Cardiac fibroblast (primary cell): ENCODE measurements around the gene ATF6.
"Not testable (repeated sequence)": the region's sequence is repeated elsewhere in the genome, so short reads cannot be mapped to it uniquely, and the experiment has no call there.

Source experiments
- DNase-seq, 2 donors: peaks; one replicate each; pipeline versions ENCODE4 v3.0.0 to v3.0.0-alpha.2; 2010; ENCODE audit warnings: low read depth in 2 of 2
- H3K4me3 ChIP-seq, 2 donors: replicated peaks in 1 of 2; 1 replicate in 1 of 2; 2 replicates in 1 of 2; pipeline ENCODE4 v1.5.1; 2011; ENCODE audit warnings: low read depth in 2 of 2, low read length in 2 of 2, mild to moderate bottlenecking in 2 of 2, moderate library complexity in 1 of 2
- CTCF ChIP-seq: IDR thresholded peaks from one replicate; pipeline ENCODE4 v1.5.1; 2011; ENCODE audit warnings: low read depth, mild to moderate bottlenecking, low read length, inconsistent platforms

Gene ATF6

GRCh38 chr1:161722406-161722805, 43.7 kb upstream of the ATF6 start:
- DNase-seq = no peak
- H3K4me3 ChIP-seq = no peak overlapping the region
- no peak for TF ChIP-seq CTCF

DNA sequence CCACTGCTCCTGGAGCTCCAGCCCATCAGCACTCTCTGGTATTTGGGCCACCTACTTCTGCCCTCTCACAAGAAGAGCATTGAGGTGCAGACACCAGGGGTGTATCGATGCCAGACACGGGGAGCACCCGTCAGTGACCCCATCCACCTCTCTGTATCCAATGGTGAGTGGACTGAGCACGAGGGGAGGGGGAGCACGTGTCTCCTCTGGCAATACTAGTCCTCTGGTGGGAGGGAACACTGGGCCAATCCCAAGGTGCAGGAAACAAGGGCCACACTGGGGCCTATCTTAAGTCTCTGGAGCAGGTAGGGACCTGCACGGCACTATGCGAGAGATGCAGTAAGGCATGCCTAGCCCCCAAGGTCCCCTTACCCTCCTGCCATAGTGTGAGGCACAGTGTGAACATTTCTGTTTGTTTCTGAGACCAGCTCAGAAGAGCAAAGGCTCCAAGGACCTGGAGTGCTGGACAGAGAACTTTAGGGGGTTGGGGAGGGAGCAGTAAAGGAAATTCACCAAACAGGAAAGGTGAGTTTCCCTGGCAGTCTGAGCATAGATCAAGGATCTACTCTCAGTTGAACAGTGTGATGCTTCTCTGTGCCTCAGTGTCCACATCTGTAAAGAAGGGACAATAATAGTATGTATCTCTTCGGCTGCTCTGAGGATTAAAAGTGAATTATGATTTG, 42.5 kb upstream of the ATF6 start:
- H3K4me3 ChIP-seq = no peak overlapping the region
- no peak for TF ChIP-seq CTCF
- DNase-seq = no peak

- peak overlapping the region; percentile 67 to 73 for H3K4me3 ChIP-seq
- DNase-seq = not testable (repeated sequence)
These were observed 40.7 kb upstream of the ATF6 start for GRCh38 chr1:161725258-161725907.

DNA sequence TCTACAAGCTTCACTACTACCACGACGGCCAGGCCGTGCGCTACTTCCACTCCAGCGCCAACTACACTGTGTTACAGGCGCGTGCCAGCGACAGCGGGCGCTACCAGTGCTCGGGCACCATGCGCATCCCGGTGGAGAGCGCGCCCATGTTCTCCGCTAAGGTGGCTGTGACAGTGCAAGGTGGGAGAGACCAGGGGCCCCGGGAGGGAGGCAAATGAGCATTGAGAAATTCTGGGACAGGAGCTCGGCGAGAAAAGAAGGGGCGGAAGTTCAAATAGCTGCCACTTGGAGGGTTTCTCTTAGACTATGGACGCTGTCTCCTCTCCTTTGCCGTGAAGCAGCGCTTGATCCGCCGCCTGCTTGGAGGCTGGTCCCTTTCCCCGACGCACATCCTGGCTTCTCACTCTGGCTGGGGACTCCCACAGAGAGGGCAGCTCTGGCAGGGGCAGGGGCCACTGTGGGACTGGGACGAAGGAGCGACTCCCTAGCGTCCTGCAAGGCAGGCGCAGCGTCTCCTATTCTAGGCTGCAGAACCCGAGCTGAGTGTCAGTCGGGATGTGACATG, 40.1 kb upstream of the ATF6 start:
- peak; percentile 53 for TF ChIP-seq CTCF
- peak; percentile 48 to 59 for DNase-seq
- peak overlapping the region; percentile 67 to 73 for H3K4me3 ChIP-seq

- peak; percentile 79 to 93 for DNase-seq
These were observed 39.5 kb upstream of the ATF6 start for GRCh38 chr1:161726473-161727255.

GRCh38 chr1:161727256-161727924, 38.7 kb upstream of the ATF6 start:
- DNase-seq = peak; percentile 63 to 67
- TF ChIP-seq CTCF = no peak

More at GRCh38 chr1:161726473-161727255, 39.5 kb upstream of the ATF6 start:
- TF ChIP-seq CTCF = no peak
- peak overlapping the region; percentile 67 to 73 for H3K4me3 ChIP-seq

More at GRCh38 chr1:161727256-161727924, 38.7 kb upstream of the ATF6 start:
- H3K4me3 ChIP-seq = peak overlapping the region; percentile 67 to 73
